Gastroesophageal sphincter (tissue), 4 donors: ENCODE data around the gene WDR20. TPM values are rescaled to one million over a fixed set of nuclear protein-coding genes. Genes with fewer than 3 reads are reported as not detected.

Experiments used
- ATAC-seq: fragments of 150-250 bp; one replicate; pipeline ENCODE4 v1.9.1; 2016; ENCODE audit warnings: mild to moderate bottlenecking, moderate library complexity
- H3K27ac ChIP-seq, 4 donors: fragments of 200-600 bp; sonication (generic) in 3 of 4; 1 replicate in 3 of 4; 2 replicates in 1 of 4; pipeline ENCODE4 v1.5.1; 2016 to 2019
- H3K27me3 ChIP-seq: fragments of 200-600 bp; sonication (generic); one replicate; pipeline ENCODE4 v1.5.1; 2019
- H3K36me3 ChIP-seq, 2 donors: fragments of 200-600 bp; sonication (generic); one replicate each; pipeline ENCODE4 v1.5.1; 2019; ENCODE audit warnings: control low read depth in 1 of 2
- H3K4me1 ChIP-seq, 3 donors: fragments of 200-600 bp; sonication (generic); 1 replicate in 2 of 3; 2 replicates in 1 of 3; pipeline ENCODE4 v1.5.1; 2016 to 2019; ENCODE audit warnings: control low read depth in 2 of 3
- H3K4me3 ChIP-seq, 2 donors: fragments of 200-600 bp; sonication (generic); one replicate each; pipeline ENCODE4 v1.5.1; 2019; ENCODE audit warnings: mild to moderate bottlenecking in 1 of 2, moderate library complexity in 1 of 2
- H3K9me3 ChIP-seq, 3 donors: fragments of 200-600 bp; sonication (generic); one replicate each; pipeline ENCODE4 v1.5.1; 2017 to 2019; ENCODE audit warnings: control low read depth in 2 of 3
- EP300 ChIP-seq: sonication (generic); formaldehyde crosslinking; IDR thresholded peaks from one replicate; pipeline ENCODE4 v1.6.1; 2017; ENCODE audit warnings: antibody characterized with exemption, mild to moderate bottlenecking
- POLR2A ChIP-seq, 2 donors: fragments of 450-650 bp; IDR thresholded peaks; one replicate each; pipeline ENCODE4 v1.6.1; 2017; ENCODE audit warnings: antibody characterized with exemption in 2 of 2, mild to moderate bottlenecking in 2 of 2, moderate library complexity in 1 of 2
- POLR2AphosphoS5 ChIP-seq: sonication (generic); formaldehyde crosslinking; IDR thresholded peaks from one replicate; pipeline ENCODE4 v1.6.1; 2017; ENCODE audit warnings: antibody characterized with exemption
- WGBS, 2 donors: methylation state at CpG; one replicate each; pipeline ENCODE4 v1.1.5; 2018; ENCODE audit warnings: low coverage in 1 of 2; 5-methylcytosine and 5-hydroxymethylcytosine counted together
- total RNA-seq, 4 donors: library from RNA; depleted of rRNA; stranded (reverse); fragments of >200 nt; gene quantifications; one replicate each; pipeline ENCODE4 v1.1.0, GENCODE V29; 2016
- TF ChIP-seq, protein P1 (sequence below), 4 experiments: fragments of 200-600 bp in 2 of 4; fragments of 450-650 bp in 2 of 4; sonication (generic) in 1 of 4; IDR thresholded peaks; one replicate each; pipeline ENCODE4 v1.5.1; 2017 to 2019; ENCODE audit warnings: antibody characterized with exemption in 4 of 4, mild to moderate bottlenecking in 2 of 4, moderate library complexity in 2 of 4

Gene WDR20
- total RNA-seq, 4 donors from 2014 or later, result 24.6 to 33.0 (median 28.9) TPM

DNA sequence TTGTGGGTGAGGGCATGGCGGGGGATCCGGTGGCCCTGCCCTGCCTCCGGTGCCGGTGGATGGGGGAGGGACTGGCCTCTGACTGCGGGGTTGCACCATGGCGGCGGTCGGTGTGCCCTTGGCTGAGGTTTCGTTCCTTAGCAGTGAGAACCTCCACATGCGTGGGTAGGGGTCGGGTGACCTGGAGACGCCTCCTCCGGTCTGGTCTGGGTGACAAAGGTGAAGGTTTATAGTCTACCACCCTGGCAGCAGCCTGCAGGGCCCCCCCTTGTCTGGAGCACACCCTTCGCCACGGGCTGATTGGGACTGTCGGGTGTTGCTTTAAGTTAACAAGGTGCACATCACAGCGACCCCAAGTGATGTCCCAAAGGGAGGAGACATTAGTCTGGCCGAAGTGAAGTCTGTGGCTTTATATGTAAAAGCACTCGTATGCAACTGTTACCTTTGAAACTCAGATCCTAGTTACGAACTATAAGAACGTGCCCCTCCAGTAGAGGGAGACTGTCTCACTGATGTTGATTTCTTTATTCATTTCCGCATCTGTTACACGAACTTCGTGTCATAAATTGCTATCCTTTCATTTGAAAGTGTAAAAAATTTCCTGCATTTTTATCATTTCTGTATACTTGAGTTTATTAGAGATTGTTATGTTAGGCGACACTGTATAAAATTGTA is 74.4 kb downstream of the WDR20 start:
- H3K4me3 ChIP-seq, result no peak overlapping the region
- no peaks in the 10 kb centered on the region for H3K9me3 ChIP-seq
- 82 to 85% methylated on average over 9 to 10 of the region's 25 CpGs for WGBS, 2 donors
- no peak overlapping the region for H3K27ac ChIP-seq
- H3K27me3 ChIP-seq, result no peaks in the 10 kb centered on the region
- no peak for ATAC-seq
- H3K4me1 ChIP-seq, result peaks cover 0 to 35% (median 6%) of the 10 kb centered on the region in 3 donors
- no peak for TF ChIP-seq POLR2A (IDR thresholded peaks at IDR 0.05)
- TF ChIP-seq, protein P1, sequence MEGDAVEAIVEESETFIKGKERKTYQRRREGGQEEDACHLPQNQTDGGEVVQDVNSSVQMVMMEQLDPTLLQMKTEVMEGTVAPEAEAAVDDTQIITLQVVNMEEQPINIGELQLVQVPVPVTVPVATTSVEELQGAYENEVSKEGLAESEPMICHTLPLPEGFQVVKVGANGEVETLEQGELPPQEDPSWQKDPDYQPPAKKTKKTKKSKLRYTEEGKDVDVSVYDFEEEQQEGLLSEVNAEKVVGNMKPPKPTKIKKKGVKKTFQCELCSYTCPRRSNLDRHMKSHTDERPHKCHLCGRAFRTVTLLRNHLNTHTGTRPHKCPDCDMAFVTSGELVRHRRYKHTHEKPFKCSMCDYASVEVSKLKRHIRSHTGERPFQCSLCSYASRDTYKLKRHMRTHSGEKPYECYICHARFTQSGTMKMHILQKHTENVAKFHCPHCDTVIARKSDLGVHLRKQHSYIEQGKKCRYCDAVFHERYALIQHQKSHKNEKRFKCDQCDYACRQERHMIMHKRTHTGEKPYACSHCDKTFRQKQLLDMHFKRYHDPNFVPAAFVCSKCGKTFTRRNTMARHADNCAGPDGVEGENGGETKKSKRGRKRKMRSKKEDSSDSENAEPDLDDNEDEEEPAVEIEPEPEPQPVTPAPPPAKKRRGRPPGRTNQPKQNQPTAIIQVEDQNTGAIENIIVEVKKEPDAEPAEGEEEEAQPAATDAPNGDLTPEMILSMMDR (IDR thresholded peaks at IDR 0.05), result no peak
- TF ChIP-seq POLR2AphosphoS5, result no peak
- no peak for TF ChIP-seq EP300
- H3K36me3 ChIP-seq, result peaks cover 0 to 52% of the 10 kb centered on the region in 2 donors

DNA sequence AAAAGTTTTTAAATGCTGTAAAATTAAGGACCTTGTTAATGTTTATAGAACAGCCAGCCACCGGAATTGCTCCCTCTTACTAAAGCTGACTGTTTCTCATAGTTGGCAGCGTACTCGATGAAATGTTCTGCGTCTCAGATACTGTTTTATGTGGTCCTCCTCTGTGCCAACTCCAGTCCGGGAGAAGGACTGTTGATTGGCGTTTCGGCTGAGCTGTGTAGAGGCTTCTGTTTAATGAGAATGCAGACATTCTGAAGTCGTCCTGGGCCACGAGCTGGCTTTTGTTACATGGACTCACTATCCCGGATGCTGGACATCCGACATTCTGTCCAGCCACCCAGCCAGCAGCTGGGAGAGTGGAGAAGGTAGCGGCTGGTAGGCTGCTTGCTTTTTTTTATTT is 75.4 kb downstream of the WDR20 start:
- peak; percentile 78 for ATAC-seq
- WGBS, 2 donors, result 23 to 28% methylated on average over 7 to 10 of the region's 12 CpGs
- Histone ChIP-seq H3K4me1 (peaks cover 0 to 35% (median 6%) of the 10 kb centered on the region in 3 donors), H3K36me3 (peaks cover 0 to 53% of the 10 kb centered on the region in 2 donors), H3K27me3 (no peaks in the 10 kb centered on the region), H3K27ac (peak overlapping the region in 3 of 4 donors; percentile 13 to 51 (median 46)), H3K9me3 (no peaks in the 10 kb centered on the region), H3K4me3 (peak overlapping the region in 1 of 2 donors; percentile 3)
- no peak for TF ChIP-seq EP300
- peak; percentile 43 for TF ChIP-seq POLR2AphosphoS5
- TF ChIP-seq, protein P1 (IDR thresholded peaks at IDR 0.05), result no peak
- no peak for TF ChIP-seq POLR2A (IDR thresholded peaks at IDR 0.05)

DNA sequence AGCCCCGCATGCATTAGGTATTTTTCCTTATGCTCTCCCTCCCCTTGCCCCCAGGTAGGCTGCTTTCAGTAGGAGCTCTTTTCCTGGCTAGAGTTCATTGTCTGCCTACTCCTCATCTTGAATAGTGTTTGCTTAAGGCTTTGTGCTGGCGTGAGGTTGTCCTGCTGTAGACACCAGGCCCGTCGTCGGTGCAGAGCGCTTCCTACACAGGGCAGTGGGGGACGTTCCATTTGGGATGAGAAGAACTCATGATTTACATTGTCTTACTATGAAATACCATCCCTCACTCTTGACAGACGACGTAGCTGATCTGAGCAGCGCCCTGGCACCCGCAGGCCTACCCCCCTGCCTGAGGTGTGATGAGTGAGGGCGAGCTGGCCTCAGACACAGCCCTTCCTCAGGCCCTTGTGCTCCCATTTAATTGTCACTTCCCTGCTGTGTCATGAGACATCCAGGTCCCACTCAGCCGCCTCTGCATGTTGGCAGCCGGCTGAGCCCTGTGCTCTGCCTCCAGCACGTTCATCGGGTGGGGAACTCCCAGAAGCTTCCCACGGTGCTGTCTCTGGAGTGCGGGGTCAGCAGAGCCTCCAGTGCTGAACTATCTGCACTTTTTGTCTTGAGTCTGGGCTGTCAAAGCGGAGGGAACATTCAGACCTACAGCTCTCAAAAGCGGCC is 76.0 kb downstream of the WDR20 start:
- ATAC-seq, result no peak
- peaks cover 0 to 51% of the 10 kb centered on the region in 2 donors for H3K36me3 ChIP-seq
- H3K27me3 ChIP-seq, result no peaks in the 10 kb centered on the region
- H3K4me3 ChIP-seq, result peak overlapping the region in 1 of 2 donors; percentile 3
- H3K9me3 ChIP-seq, result no peaks in the 10 kb centered on the region
- H3K4me1 ChIP-seq, result peaks cover 0 to 35% (median 6%) of the 10 kb centered on the region in 3 donors
- TF ChIP-seq EP300 (no peak), POLR2A (IDR thresholded peaks at IDR 0.05) (no peak), POLR2AphosphoS5 (no peak)
- TF ChIP-seq, protein P1 (IDR thresholded peaks at IDR 0.05), result no peak
- peak overlapping the region in 3 of 4 donors; percentile 13 to 51 (median 46) for H3K27ac ChIP-seq
- WGBS, 2 donors, result 40 to 84% methylated on average over 1 to 15 of the region's 20 CpGs

DNA sequence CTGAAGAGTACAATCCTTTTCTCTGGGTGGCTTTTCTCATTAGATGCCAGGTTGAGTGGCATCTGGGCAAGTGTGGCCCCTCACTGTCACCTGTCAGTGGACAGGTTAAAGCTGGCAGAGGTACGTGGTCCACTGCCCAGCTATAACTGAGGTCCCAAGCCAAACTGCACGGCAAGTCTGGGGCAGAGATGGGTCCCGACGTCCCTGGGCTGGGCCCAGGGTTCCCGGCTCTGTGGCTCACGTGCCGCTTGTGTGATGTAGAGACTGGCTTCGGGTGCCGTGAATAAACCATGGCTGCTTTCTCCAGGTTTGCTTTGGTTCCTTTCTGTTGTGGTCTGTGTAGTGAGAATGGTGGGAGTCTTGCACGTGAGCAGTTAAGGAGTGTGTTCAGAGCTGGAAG is 77.7 kb downstream of the WDR20 start:
- no peak overlapping the region for H3K27ac ChIP-seq

More for the DNA sequence above, 77.7 kb downstream of the WDR20 start:
- 86% methylated on average over 8 of the region's 10 CpGs; no CpG with 5 or more reads in 1 of the 2 donors for WGBS, 2 donors
- Histone ChIP-seq H3K9me3 (no peaks in the 10 kb centered on the region), H3K27me3 (no peaks in the 10 kb centered on the region), H3K4me3 (no peak overlapping the region), H3K36me3 (peaks cover 0 to 54% of the 10 kb centered on the region in 2 donors), H3K4me1 (peaks cover 0 to 35% (median 6%) of the 10 kb centered on the region in 3 donors)
- TF ChIP-seq, protein P1 (IDR thresholded peaks at IDR 0.05), result no peak
- no peak for TF ChIP-seq EP300
- no peak for ATAC-seq
